BLaER1 treated with 17β-estradiol and CSF1 and Interleukin-3, amounts not matched to agents 10 nM and 100 nM (cell line): Measurements from ENCODE around the gene TNRC6C.
A peak's percentile ranks its signal among the peaks of the same experiment; 100 is the strongest.

Experiments
- H3K27ac ChIP-seq, 11 experiments: shearing (Covaris generic); formaldehyde crosslinking; 2 replicates each; pipeline ENCODE4 v1.8.1; 2022
- H3K27me3 ChIP-seq, 11 experiments: shearing (Covaris generic); formaldehyde crosslinking; 2 replicates each; pipeline ENCODE4 v1.8.1; 2022
- H3K36me3 ChIP-seq, 11 experiments: shearing (Covaris generic); formaldehyde crosslinking; 2 replicates each; pipeline ENCODE4 v1.8.1; 2022
- H3K4me1 ChIP-seq, 10 experiments: shearing (Covaris generic); formaldehyde crosslinking; 2 replicates each; pipeline ENCODE4 v1.8.1; 2022
- H3K4me2 ChIP-seq, 11 experiments: shearing (Covaris generic); formaldehyde crosslinking; 2 replicates each; pipeline ENCODE4 v1.8.1; 2022
- H3K4me3 ChIP-seq, 10 experiments: shearing (Covaris generic); formaldehyde crosslinking; 2 replicates each; pipeline ENCODE4 v1.8.1; 2022
- H3K9ac ChIP-seq, 11 experiments: shearing (Covaris generic); formaldehyde crosslinking; 2 replicates each; pipeline ENCODE4 v1.8.1; 2022
- H3K9me3 ChIP-seq, 11 experiments: shearing (Covaris generic); formaldehyde crosslinking; replicated peaks in 1 of 11; 2 replicates each; pipeline ENCODE4 v1.8.1; 2022
- H4K20me1 ChIP-seq, 11 experiments: shearing (Covaris generic); formaldehyde crosslinking; 2 replicates each; pipeline ENCODE4 v1.8.1; 2022
- Cebpa-rat ChIP-seq, 11 experiments: shearing (Covaris generic); IDR thresholded peaks; 2 replicates each; pipeline ENCODE4 v1.8.1; 2022

Gene TNRC6C

DNA sequence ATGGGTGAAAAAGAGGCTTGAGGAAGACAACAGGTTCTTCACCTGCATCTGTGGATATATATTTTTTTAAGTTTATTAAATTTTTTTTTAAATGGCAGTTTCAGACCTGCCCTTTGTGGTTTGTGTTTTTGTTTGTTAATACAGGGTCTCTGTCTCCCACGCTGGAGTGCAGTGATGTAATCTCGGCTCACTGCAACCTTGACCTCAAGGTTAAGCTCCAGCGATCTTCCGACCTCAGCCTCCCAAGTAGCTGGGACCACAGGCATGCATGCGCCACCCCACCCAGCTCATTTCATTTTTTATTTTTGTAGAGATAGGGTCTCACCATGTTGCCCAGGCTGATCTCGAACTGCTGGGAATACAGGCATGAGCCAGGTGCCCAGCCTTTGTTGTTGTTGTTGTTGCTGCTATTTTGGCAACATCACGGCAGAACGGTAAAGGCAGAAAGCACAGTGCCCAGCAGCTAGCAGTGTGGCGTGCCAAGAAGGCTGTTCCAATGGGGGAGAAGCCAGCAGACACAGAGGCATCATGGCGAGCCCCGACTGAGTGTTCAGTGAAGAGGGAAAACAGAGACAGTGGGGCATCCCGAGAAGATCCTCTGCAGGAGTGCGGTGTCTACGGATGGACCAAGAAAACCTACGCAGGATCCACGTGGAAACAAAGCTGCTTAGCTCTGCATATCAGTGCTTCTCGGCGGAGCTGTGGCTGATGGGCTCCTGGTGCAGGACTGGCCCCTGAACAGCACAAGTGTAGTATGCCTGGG, 150.4 kb downstream of the TNRC6C start:
- H3K9me3 ChIP-seq: no peaks in the 10 kb centered on the region
- no peaks in the 10 kb centered on the region for H3K27me3 ChIP-seq
- TF ChIP-seq Cebpa-rat (IDR thresholded peaks at IDR 0.05): peak in 4 of 11 experiments; percentile 28 to 69 (median 50); a peak in 5 of 22 replicates
- peaks cover 52 to 67% (median 59%) of the 10 kb centered on the region in 11 experiments for H4K20me1 ChIP-seq
- H3K36me3 ChIP-seq: peaks cover 62 to 99% (median 72%) of the 10 kb centered on the region in 11 experiments
- peak overlapping the region in 9 of 11 experiments; percentile 9 to 68 (median 62); a peak in 16 of 22 replicates for H3K4me2 ChIP-seq
- H3K4me1 ChIP-seq: peaks cover 12 to 41% (median 28%) of the 10 kb centered on the region in 10 experiments
- H3K4me3 ChIP-seq: no peak overlapping the region
- peak overlapping the region in 7 of 11 experiments; percentile 6 to 51 (median 35); a peak in 10 of 22 replicates for H3K9ac ChIP-seq
- peak overlapping the region in 8 of 11 experiments; percentile 10 to 68 (median 49); a peak in 12 of 22 replicates for H3K27ac ChIP-seq

DNA sequence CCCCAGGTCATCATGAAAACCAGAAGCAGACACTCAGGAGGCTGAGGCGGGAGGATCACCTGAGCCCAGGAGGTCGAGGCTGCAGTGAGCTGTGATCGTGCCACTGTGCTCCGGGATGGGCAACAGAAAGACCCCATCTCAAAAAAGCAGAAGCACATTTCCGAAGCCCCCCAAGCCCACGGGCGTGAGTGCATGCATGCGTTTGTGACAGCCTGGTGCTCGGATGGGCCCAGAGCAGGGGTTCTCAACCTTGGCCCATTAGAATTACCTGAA, 150.9 kb downstream of the TNRC6C start:
- peak overlapping the region in 6 of 11 experiments; percentile 6 to 51 (median 40); a peak in 8 of 22 replicates for H3K9ac ChIP-seq
- no peaks in the 10 kb centered on the region for H3K9me3 ChIP-seq
- no peaks in the 10 kb centered on the region for H3K27me3 ChIP-seq
- H4K20me1 ChIP-seq: peaks cover 57 to 72% (median 64%) of the 10 kb centered on the region in 11 experiments
- TF ChIP-seq Cebpa-rat (IDR thresholded peaks at IDR 0.05): no peak
- H3K36me3 ChIP-seq: peaks cover 62 to 99% (median 72%) of the 10 kb centered on the region in 11 experiments
- peaks cover 18 to 46% (median 32%) of the 10 kb centered on the region in 10 experiments for H3K4me1 ChIP-seq
- no peak overlapping the region for H3K4me3 ChIP-seq
- peak overlapping the region in 6 of 11 experiments; percentile 12 to 54 (median 42); a peak in 8 of 22 replicates for H3K27ac ChIP-seq
- H3K4me2 ChIP-seq: peak overlapping the region in 8 of 11 experiments; percentile 9 to 68 (median 64); a peak in 14 of 22 replicates

DNA sequence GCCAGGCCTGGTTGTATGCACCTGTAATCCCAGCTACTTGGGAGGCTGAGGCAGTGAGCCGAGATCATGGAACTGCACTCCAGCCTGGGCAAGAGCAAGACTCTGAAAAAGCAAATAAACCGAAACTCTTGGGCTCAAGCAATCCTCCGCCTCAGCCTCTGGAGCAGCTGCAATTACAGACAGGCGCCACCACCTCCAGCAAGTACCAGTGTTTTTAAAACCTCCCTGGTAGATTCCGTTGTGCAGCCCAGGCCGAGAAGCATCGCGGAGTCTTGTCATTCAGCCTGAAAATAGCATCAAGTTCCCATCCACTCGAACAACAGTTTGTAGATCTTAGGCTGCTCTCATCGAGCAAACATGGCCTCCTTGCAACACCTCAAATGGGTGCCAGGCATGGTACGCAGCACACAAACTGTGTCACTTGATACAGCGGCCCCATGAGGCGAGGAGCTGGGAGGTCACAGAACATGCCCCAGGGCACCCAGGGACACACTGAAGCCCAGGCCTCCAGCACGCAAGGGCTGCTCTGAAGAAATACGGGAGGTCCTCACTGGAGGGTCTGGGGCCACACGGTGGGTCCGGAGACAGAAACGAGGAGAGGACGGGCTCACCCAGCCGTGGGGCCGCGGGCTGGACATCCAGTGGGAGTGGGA, 152.0 kb downstream of the TNRC6C start:
- H3K9ac ChIP-seq: peak overlapping the region in 5 of 11 experiments; percentile 0 to 30 (median 12); a peak in 4 of 22 replicates
- H3K9me3 ChIP-seq: no peaks in the 10 kb centered on the region
- TF ChIP-seq Cebpa-rat (IDR thresholded peaks at IDR 0.05): no peak
- peaks cover 64 to 82% (median 71%) of the 10 kb centered on the region in 11 experiments for H4K20me1 ChIP-seq
- peaks cover 22 to 57% (median 35%) of the 10 kb centered on the region in 10 experiments for H3K4me1 ChIP-seq
- peaks cover 64 to 98% (median 78%) of the 10 kb centered on the region in 11 experiments for H3K36me3 ChIP-seq
- no peak overlapping the region for H3K4me3 ChIP-seq
- no peak overlapping the region for H3K4me2 ChIP-seq
- peak overlapping the region in 1 of 11 experiments; percentile 5; a peak in 1 of 22 replicates for H3K27ac ChIP-seq
- no peaks in the 10 kb centered on the region for H3K27me3 ChIP-seq

DNA sequence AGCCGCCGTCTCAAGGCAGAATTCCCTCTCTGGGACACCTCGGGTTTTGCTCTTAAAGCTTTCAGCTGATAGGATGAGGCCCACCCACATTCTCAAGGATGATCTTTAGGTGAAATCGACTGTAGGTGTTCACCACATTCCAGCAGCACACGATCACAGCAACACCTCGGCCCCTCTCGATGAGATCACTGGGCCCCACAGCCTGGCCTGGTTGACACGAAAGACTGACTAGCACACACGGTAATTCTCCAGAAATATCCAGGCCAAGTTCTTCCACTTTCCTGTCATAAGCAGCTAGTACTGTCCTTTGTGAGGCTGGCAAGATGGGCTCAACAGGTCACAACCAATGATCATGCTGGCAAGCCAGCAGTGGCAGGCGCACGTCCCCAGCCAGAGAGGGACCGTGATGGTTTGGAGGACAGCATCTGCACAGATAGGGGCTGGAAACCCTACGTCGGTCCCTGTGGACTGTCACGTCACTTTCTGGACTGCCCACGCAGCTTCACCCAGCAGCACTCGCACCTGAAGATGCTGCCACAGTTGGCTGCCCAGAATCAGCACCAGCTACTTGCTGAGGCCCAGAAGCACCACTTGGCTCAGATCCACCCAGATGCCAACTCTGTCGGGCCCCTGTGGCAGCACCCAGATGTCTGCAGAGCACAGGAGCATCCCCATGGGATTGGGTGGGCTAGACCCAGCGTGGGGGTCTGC, 152.7 kb downstream of the TNRC6C start:
- peak overlapping the region in 1 of 11 experiments; percentile 5; a peak in 1 of 22 replicates for H3K27ac ChIP-seq
- H3K4me2 ChIP-seq: no peak overlapping the region
- peaks cover 22 to 58% (median 35%) of the 10 kb centered on the region in 10 experiments for H3K4me1 ChIP-seq
- H3K4me3 ChIP-seq: no peak overlapping the region
- H3K36me3 ChIP-seq: peaks cover 65 to 94% (median 78%) of the 10 kb centered on the region in 11 experiments
- H3K27me3 ChIP-seq: no peaks in the 10 kb centered on the region
- H3K9ac ChIP-seq: peak overlapping the region in 3 of 11 experiments; percentile 5 to 18 (median 12); a peak in 3 of 22 replicates
- peaks cover 64 to 89% (median 74%) of the 10 kb centered on the region in 11 experiments for H4K20me1 ChIP-seq
- no peak for TF ChIP-seq Cebpa-rat (IDR thresholded peaks at IDR 0.05)
- no peaks in the 10 kb centered on the region for H3K9me3 ChIP-seq

DNA sequence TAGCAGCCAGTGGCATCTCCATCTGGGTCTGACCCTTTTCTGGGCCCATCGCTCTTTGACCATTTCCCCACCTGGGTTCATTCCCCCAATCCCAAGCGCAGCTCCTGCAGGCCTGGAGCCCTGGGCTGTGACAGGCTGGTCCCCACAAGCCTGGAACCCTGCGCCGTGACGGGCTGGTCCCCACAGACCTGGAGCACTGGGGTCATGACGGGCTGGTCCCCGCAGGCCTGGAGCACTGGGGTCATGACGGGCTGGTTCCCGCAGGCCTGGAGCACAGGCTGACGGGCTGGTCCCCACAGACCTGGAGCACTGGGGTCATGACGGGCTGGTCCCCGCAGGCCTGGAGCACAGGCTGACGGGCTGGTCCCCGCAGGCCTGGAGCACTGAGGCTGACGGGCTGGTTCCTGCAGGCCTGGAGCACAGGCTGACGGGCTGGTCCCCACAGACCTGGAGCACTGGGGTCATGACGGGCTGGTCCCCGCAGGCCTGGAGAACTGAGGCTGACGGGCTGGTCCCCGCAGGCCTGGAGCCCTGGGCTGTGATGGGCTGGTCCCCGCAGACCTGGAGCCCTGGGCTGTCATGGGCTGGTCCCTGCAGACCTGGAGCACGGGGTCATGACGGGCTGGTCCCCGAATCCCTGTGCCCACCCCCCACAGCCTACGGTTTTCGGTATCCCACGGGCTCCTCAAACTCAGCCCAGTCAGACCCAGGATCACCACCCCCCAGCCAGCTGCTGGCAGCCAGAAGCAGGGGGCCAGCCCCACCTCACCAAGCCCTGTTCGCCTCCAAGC, 153.4 kb downstream of the TNRC6C start:
- H3K4me3 ChIP-seq: no peak overlapping the region
- no peak for TF ChIP-seq Cebpa-rat (IDR thresholded peaks at IDR 0.05)
- H3K27ac ChIP-seq: no peak overlapping the region; a peak in 1 of 22 replicates
- H4K20me1 ChIP-seq: peaks cover 70 to 96% (median 81%) of the 10 kb centered on the region in 11 experiments
- H3K27me3 ChIP-seq: no peaks in the 10 kb centered on the region
- peaks cover 73 to 95% (median 84%) of the 10 kb centered on the region in 11 experiments for H3K36me3 ChIP-seq
- peaks cover 22 to 58% (median 37%) of the 10 kb centered on the region in 10 experiments for H3K4me1 ChIP-seq
- no peaks in the 10 kb centered on the region for H3K9me3 ChIP-seq
- H3K4me2 ChIP-seq: no peak overlapping the region
- peak overlapping the region in 3 of 11 experiments; percentile 12 to 42 (median 26); a peak in 5 of 22 replicates for H3K9ac ChIP-seq

DNA sequence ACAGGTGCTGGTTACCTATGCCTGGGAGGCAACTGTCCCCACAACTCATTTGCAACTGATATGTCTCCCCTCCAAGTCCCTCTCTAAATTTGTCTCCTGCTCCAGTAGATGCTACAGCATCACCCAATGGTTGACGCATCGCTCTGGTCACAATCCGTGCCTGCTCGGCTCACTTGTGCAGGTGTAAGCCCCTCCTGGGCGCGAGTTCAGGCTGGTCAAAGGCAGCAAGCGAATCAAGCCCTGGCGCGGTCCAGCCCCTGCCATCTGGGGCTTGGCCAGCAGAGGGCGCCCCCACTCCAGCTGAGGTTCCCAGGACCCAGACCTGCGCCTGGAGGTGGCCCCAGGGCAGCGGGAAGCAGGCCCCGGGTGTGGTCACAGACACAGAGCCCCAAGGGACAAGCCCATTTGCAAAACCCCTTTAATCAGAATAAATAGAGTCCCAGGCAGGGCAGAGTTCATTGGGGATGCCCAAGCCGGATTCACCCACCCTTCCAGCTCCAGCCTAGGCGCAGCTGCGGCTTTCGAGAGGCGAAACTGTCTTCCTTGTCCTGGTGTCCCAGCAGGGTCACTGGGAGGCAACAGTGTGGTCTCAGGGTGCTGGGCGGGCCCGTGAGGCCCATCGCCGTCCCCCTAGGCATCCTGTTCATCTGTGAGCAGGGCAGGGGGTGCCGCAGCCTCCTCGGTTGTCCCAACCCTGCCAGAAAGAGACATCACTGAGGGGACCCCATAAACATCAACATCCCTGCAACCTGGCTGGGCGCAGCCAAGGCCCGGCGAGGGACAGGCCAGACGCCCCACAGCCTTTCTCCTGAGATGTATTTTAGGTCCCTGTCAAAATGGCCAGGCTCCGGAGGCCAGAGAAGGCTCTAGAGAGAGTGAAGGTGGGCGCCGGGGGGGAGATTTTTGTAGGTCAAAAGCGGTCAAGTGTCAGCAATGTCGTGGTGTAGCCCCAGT, 154.3 kb downstream of the TNRC6C start:
- Histone ChIP-seq H3K4me2 (peak overlapping the region; percentile 32 to 76 (median 56)), H3K27me3 (no peaks in the 10 kb centered on the region)

More for the DNA sequence above, 154.3 kb downstream of the TNRC6C start:
- Histone ChIP-seq H3K9me3 (no peaks in the 10 kb centered on the region), H3K36me3 (peaks cover 78 to 95% (median 89%) of the 10 kb centered on the region in 11 experiments), H3K4me3 (peak overlapping the region in 1 of 10 experiments; percentile 24; a peak in 1 of 20 replicates), H4K20me1 (peaks cover 76 to 100% (median 88%) of the 10 kb centered on the region in 11 experiments), H3K9ac (peak overlapping the region in 9 of 11 experiments; percentile 8 to 49 (median 31); a peak in 9 of 22 replicates), H3K27ac (peak overlapping the region in 8 of 11 experiments; percentile 27 to 59 (median 49); a peak in 15 of 22 replicates), H3K4me1 (peaks cover 30 to 66% (median 46%) of the 10 kb centered on the region in 10 experiments)
- TF ChIP-seq Cebpa-rat (IDR thresholded peaks at IDR 0.05): no peak
